Right kidney (tissue), 9 donors: ENCODE data around the gene ZBTB47.

ENCODE experiments used
- DNase-seq: peaks from one replicate; pipeline ENCODE4 v3.0.0-alpha.2; 2016
- long read RNA-seq, 8 donors: transcript quantifications; one replicate each; lab custom pipeline, GENCODE V29; 2026

The ZBTB47 gene
- long read RNA-seq, donor 1, partial matches to known transcripts = 0 of 6 reads
- long read RNA-seq, donor 1, other reads (novel, unspliced or antisense) = 6 of 6 reads
- long read RNA-seq, donor 2, partial matches to known transcripts = 6 of 6 reads
- long read RNA-seq, donor 2, other reads (novel, unspliced or antisense) = 0 of 6 reads
- long read RNA-seq, donor 3 = 0 reads
- long read RNA-seq, donor 4, partial matches to known transcripts = 0 of 9 reads
- long read RNA-seq, donor 4, other reads (novel, unspliced or antisense) = 9 of 9 reads
- long read RNA-seq, donor 5 = 0 reads
- long read RNA-seq, donor 6 = 0 reads
- long read RNA-seq, donor 7, partial matches to known transcripts = 8 of 8 reads
- long read RNA-seq, donor 7, other reads (novel, unspliced or antisense) = 0 of 8 reads
- long read RNA-seq, donor 8, partial matches to known transcripts = 0 of 5 reads
- long read RNA-seq, donor 8, other reads (novel, unspliced or antisense) = 5 of 5 reads

- DNase-seq = peak; percentile 34
Measured at GRCh38 chr3:42653560-42654330, at the start of gene ZBTB47. Gene ZBTB47 (plus strand): TSS chr3:42653697. CDS start chr3:42658356, 4,659 bp downstream.

DNA sequence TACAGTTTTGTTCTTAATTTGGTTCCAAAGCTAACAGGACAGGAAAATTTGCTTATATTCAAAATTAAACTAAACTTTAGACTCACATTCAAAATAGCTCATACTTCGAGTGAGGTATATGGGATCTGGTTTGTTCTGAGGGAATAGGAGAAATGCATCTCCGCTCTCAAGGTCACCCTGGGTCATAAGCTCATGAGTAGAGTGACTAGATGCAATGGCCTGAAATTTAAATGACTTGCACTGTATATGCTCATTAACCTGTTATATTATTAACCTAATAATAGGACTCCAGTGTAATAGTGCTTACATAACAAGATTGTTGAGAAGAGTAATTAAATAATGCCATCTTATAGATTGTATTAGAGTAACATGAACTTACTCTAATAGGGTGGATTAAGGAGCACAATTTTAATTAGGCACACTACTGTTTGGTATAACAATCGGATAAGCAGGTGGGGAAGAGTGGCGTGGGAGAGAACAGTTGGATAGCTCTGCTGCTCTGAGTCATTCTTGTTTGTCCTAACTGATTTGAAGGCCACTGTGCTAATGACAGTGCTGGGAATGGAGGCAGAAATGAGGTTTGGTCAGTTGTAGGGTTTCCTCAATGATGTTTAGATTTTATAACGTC, 47.8 kb upstream of the ZBTB47 start:
- DNase-seq = no peak

- no peak for DNase-seq
Measured at GRCh38 chr3:42608581-42608980, 44.9 kb upstream of the ZBTB47 start.

GRCh38 chr3:42610976-42611375, 42.5 kb upstream of the ZBTB47 start:
- DNase-seq = no peak

GRCh38 chr3:42612217-42612616, 41.3 kb upstream of the ZBTB47 start:
- DNase-seq = no peak

GRCh38 chr3:42612928-42613327, 40.6 kb upstream of the ZBTB47 start:
- no peak for DNase-seq

- no peak for DNase-seq
Measured at GRCh38 chr3:42613462-42613861, 40.0 kb upstream of the ZBTB47 start.

GRCh38 chr3:42631620-42632019, 21.9 kb upstream of the ZBTB47 start:
- no peak for DNase-seq

- DNase-seq = no peak
Measured at GRCh38 chr3:42632146-42632545, 21.4 kb upstream of the ZBTB47 start.

DNA sequence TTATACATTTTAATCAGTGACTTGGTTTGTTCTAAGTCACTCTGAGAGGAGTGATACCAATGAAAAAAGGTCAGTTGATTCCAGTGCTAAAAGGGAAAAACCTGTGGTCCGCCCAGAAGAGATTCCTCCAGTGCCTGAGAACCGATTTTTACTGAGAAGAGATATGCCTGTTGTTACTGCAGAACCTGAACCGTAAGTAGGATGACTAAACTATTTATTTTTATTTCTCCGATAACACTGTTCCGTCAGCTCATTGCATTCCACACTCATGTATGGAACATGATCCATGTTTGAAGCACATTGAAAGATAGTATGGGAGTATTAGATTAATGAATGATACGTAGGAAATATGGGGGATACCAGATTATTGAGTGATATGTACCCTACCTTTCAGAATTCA, 20.0 kb upstream of the ZBTB47 start:
- DNase-seq = no peak

DNA sequence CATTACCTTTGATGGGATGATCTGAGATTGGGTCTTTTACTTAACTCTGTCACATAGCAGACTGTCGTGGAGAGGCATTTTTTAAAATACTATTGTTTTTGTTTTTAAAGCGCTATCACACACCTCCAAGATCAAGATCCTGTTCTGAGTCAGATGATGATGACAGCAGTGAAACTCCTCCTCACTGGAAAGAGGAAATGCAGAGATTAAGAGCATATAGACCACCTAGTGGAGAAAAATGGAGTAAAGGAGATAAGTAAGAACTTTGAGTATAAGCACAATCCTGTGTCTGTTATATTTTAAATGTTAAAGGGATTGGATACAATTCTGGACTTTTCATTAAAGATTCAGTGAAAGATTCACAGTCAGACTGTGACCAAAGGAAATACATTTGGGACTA, 18.4 kb upstream of the ZBTB47 start:
- DNase-seq = no peak

- DNase-seq = no peak
Measured at GRCh38 chr3:42637001-42637400, 16.5 kb upstream of the ZBTB47 start.

DNA sequence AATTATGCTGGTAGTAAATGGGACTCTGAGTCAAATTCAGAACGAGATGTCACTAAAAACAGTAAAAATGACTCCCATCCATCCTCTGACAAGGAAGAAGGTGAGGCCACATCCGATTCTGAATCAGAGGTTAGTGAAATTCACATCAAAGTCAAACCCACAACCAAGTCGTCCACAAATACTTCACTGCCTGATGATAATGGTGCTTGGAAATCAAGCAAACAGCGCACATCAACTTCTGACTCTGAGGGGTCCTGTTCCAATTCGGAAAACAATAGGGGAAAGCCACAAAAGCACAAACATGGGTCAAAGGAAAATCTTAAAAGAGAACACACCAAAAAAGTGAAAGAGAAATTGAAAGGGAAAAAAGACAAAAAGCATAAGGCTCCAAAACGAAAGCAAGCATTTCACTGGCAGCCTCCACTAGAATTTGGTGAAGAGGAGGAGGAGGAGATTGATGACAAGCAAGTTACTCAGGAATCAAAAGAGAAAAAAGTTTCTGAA, 15.1 kb upstream of the ZBTB47 start:
- DNase-seq = no peak

- no peak for DNase-seq
Measured at GRCh38 chr3:42639192-42639591, 14.3 kb upstream of the ZBTB47 start.

DNA sequence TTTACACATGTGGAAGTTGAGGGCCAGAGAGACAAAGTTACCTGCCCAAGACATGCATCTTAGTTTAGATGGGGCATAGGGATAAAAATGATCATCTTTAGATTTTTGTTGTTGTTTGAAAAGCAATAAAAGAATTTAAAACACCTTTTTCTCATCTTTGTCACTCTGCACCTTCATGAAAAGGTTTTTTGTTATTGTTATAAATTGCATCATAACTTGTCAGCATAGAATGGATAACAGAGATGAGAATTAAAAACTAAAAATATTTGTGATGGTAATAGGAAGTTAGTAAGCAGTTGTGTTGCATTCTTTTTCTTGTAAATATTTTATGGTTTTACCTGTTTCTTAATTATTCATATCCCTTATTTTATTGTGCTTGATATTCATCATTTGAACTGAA, 13.4 kb upstream of the ZBTB47 start:
- DNase-seq = no peak

DNA sequence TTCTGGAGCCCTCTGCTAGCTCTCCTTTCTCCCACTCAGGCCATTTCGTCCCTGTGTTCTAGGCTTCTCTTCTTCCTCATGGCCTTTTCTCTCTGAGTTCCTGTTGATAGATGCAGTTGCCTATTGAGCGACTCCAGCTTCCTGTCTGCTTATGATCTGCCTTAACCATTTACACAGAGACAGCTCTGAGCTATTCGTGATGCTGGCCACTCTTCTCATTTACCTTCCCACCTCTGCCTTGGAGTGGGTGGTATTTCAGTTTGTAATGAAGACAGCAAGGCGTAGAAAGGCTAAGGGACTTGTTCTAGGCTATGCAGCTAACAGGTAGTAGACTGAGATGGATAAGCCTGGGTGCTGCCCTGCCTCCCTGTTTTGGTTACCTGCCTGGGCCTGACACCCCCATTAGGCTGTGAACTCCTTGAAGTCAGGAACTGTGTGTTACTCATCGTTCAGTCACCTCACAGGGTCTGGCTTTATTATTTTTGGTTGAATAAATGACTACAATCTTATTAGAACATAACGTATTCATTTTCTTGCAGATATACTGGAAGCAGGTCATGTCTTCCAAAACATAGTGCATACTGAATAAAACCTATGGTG, 12.6 kb upstream of the ZBTB47 start:
- DNase-seq = no peak

- DNase-seq = no peak
Measured at GRCh38 chr3:42647821-42648459, 5.6 kb upstream of the ZBTB47 start.

- no peak for DNase-seq
Measured at GRCh38 chr3:42649006-42649405, 4.5 kb upstream of the ZBTB47 start.

GRCh38 chr3:42649783-42650182, 3.7 kb upstream of the ZBTB47 start:
- no peak for DNase-seq

- DNase-seq = no peak
Measured at GRCh38 chr3:42651248-42652091, 2.0 kb upstream of the ZBTB47 start.

DNA sequence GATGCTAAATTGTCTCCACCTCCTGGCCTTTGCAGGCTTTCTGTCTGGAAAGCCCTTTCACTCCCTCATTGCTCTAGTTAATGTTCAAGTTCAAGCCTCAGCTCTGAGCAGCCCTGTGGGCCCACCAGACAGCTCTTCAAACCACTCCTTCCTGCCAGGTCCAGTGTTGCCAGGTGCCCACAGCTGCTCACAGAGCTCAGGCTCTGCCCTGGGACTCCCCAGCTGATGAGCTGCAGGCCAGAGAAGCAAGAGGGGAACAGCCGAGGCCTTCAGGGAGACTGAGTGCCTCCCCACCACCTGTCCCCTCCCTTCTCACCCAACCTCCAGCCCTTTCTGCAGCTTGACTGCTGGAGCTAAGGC, 1.3 kb upstream of the ZBTB47 start:
- DNase-seq = no peak
